Activated T-helper 1 cell treated with anti-CD3 and anti-CD28 coated beads, Interleukin-2, amount 50 U/mL, for 16 hours (primary cell): ENCODE measurements around the gene ADAMTS5.

Experiments
- DNase-seq, 2 donors: peaks; one replicate each; pipeline ENCODE4 v3.0.0-alpha.2; 2020; ENCODE audit warnings: low read depth in 1 of 2, low spot score in 1 of 2

The ADAMTS5 gene

GRCh38 chr21:26967062-26967913 lies at the start of gene ADAMTS5:
Gene ADAMTS5, minus strand, starts transcription at chr21:26967088. Its CDS starts 697 bp downstream, at chr21:26966391.
- no peak for DNase-seq

DNA sequence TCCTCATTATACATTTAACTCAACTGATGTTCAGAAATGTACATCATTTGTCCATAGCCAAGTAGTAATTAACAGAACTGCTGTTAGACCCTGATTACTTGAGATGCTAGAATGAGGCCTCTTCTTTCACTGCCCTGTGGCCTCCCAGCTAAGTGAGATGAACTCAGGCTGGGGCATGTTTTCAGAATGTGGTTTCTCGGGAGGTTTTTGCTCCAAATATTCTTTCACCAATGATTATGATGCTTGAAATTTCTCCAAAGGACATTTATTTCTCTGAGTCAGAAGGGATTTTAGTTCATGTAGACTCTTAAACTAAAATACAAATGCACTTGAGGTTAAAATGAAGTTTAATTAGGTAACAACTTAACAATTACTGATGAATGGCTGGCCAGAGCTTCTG lies 34.6 kb upstream of the ADAMTS5 start:
- DNase-seq = no peak

- no peak for DNase-seq
These were observed 16.7 kb upstream of the ADAMTS5 start for GRCh38 chr21:26983576-26983975.

- no peak for DNase-seq
These were observed 15.9 kb upstream of the ADAMTS5 start for GRCh38 chr21:26982767-26983166.

GRCh38 chr21:26977746-26978145 lies 10.9 kb upstream of the ADAMTS5 start:
- no peak for DNase-seq

DNA sequence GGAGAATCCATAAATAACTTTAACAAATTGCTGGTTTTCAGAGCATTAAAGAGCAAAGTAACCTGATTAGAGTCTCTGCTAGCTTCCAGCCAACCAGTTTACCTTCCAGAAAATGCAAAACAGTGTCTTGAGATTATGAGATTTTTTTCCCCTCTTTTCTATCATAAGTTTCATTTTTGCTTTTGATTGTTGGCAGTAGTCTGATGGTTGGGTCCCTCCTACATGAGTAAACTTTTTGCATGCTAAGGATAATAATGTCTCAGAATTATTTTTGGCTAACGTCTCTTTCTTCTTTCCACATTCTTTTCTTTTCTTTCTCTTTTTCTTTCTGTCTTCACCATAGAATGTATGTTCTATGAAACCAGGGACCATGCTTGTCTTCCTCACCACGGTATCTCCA lies 6.3 kb upstream of the ADAMTS5 start:
- no peak for DNase-seq

DNA sequence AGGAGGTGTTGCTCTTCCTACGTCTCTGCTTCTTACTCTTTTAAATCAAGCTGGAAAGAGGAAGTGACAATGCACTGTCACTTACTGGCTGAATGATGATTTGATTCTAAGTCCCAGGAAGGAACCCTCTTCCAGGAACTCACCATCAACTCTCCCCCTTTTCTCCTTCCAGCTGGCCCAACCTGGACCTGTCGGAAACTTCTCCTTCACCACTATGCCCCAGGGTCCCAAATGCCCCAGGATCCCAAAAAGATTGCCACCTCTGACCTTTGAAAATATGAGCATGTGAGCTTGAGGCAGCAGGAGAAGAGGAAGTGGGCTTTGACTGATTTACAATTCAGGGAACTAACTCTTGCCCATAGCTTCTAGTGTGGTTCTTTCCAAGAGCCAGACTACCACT lies 5.3 kb upstream of the ADAMTS5 start:
- no peak for DNase-seq

GRCh38 chr21:26969971-26970725 lies 3.3 kb upstream of the ADAMTS5 start:
- DNase-seq = no peak

DNA sequence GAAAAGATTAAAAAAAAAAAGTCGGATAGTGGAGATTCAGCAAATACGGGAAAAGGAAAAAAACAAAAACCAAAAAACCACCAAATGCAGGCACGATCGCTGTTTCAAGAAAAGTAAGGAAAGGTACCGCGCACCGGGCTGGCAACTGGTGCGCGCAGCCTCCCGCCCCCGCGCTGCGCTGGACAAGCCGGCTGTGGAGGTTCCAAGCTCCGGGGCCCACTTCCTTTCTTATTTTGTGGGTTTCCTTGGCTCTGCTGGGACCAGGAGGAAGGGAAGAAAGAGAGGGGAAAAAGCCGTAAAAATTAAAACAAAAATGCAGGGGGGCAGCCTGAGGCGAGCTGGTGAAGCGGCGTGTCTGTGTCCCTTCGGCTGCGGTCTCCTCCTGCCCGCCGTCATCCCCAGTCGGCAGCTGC lies 233 bp downstream of the ADAMTS5 start:
- DNase-seq = no peak

DNA sequence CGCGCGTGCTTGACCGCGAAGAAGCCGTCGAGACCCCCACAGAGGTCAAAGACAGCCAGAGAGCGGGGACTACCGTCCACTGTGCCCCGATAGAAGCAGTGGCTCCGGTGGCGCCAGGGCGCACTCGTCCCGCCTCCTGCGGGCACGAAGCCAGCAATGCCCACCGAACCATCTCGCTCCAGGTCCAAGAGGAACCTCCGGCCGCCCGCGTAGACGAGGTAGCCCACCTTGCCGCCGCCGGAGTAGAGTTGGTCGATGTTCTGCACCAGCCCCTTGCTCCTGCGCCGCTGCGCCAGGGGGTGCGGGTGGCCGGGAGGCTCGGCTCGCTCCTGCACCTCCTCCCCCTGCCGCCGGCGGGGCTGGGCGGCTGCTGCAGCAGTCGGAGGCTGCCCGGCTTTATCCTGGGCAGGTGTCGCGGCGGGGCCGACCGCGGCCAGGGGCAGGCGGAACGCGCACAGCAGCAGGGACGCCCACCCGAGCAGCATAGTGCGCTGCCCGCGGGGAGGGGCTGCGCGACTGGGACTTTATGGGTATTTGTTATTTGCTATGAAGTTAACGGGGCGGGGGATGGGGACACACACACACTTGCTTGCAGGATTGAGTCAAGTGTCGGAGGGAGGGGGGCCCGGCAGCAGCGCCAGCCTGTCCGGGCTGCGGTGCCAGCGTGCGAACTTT lies 844 bp downstream of the ADAMTS5 start:
- no peak for DNase-seq

- no peak for DNase-seq
These were observed 1.6 kb downstream of the ADAMTS5 start for GRCh38 chr21:26965040-26965906.

GRCh38 chr21:26964170-26964778 lies 2.6 kb downstream of the ADAMTS5 start:
- DNase-seq = no peak

GRCh38 chr21:26962621-26963181 lies 4.2 kb downstream of the ADAMTS5 start:
- no peak for DNase-seq

DNA sequence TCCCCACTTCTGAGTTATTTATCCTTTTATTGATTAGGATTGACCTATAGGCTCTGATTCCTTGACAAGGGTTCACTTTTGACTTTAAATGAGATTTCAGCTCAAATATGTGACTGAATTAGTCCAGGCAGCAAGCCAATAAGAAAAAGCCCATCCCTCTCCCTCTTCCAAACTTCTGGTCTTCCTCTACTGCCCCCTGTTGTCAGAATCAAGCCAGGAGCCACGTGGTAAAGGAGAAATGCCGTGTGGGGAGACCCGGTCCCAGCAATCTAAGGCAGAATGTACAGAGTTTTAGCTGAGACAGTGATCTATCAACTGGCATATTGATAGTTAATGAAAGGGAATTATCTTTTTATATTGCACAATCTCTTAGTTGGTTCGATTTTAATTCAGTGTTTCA lies 5.2 kb downstream of the ADAMTS5 start:
- DNase-seq = no peak

DNA sequence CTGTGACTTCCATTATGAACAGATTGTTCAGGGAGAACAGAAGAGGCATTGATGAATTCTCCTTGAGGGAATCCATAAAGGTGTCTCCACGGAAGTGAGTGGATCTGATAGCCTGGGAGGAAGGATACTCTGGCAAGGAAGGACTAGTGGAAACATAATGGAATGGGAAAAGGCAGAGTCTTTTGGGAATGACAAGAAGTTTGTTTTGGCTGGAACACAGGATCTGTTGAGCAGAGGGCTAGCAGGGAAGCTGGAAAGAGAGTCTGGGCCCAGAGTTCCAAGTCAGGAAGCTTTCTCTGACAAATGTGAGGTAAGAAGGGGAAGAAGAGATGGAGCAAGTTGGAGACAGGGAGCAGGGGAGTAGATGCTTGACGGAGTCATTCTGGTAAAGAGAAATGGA lies 8.1 kb downstream of the ADAMTS5 start:
- no peak for DNase-seq

DNA sequence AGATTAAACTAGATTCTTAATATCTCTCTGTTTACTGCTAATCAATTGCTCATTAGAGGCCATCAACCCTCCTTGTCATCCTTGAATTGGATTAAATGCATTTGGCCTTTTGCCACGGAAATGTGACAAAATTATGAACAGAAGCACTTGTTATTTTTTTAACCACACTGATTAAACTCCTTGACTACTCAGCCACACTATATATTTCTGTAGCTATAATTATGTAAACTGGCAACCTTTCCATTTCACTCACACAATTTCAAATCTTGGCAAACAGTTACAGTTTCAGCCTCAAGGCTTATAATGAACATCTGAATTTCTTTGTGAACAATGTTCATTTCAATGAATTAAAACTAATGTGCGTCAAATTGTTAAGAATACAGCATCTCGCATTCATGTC lies 10.1 kb downstream of the ADAMTS5 start:
- no peak for DNase-seq

GRCh38 chr21:26956216-26956615 lies 10.7 kb downstream of the ADAMTS5 start:
- no peak for DNase-seq

DNA sequence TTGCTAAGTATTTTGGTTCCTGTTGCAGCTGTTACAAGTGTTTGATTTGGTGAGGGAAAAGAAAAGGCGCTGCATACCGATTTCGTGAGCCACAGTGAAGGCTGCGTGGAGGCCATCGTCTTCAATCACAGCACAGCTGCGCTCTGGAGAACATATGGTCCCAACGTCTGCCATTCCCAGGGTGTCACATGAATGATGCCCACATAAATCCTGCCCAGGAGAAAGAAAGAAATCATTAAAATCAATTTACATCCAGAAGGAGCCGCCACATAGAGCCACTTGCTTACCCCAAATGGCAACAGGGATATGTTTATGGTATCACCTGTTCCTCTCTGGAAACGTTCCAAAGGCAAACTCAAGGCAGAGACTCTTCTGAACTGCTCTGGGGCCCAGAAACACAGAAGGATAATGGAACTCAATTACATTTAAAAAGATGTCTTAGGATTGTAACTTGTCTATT lies 12.2 kb downstream of the ADAMTS5 start:
- DNase-seq = no peak

DNA sequence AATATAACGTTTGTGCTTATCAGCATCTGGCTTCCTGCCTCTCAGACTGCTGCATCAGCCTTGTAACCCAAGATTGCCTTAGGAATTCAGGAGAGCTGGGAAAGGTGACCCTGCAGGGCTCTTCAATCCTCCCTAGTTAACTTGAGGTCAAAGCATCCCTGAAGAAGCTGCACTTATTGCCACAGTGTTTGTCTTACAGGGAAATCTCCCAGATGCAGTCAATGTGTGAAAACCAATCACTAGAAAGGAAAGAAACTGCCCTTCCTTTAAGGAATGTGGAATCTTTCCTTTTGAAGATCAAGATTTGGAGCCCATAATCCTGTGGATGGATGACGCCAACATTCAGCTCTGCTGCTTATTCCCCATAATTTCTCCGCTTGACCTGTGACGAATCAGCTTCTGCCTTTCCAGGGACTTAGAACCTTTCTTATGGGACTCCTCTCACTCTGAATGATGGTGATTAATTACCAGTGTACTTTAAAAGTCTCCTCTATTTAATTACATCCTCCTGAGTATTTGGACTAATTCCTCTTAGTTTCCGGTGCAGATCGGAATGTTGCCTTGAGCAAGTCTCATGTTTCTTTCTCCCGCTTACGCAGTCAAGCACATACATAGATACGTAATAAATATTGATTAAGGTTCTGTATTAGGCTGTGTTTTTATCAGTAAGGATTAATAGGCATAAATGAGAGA lies 14.4 kb downstream of the ADAMTS5 start:
- DNase-seq = no peak
